Spleen (tissue), 11 donors: ENCODE data around the gene PSMG3. TPM values are rescaled to one million over a fixed set of nuclear protein-coding genes. Genes with fewer than 3 reads are reported as not detected.

ENCODE experiments used
- DNase-seq: peaks from one replicate; pipeline ENCODE4 v3.0.0-alpha.2; 2020
- H3K27ac ChIP-seq, 8 donors: fragments of 200-600 bp; sonication (generic) in 7 of 8; 1 replicate in 4 of 8; 2 replicates in 4 of 8; pipeline versions ENCODE4 v1.5.0 to v1.8.0; 2016 to 2021; ENCODE audit warnings: inconsistent platforms in 4 of 8, mild to moderate bottlenecking in 4 of 8, moderate library complexity in 1 of 8
- H3K27me3 ChIP-seq, 7 donors: fragments of 200-600 bp; sonication (generic) in 6 of 7; replicated peaks in 1 of 7; 1 replicate in 4 of 7; 2 replicates in 3 of 7; pipeline versions ENCODE4 v1.5.0 to v1.8.0; 2016 to 2021; ENCODE audit warnings: inconsistent platforms in 3 of 7, mild to moderate bottlenecking in 1 of 7
- H3K36me3 ChIP-seq, 6 donors: fragments of 200-600 bp; sonication (generic) in 5 of 6; 1 replicate in 4 of 6; 2 replicates in 2 of 6; pipeline versions ENCODE4 v1.5.0 to v1.8.0; 2016 to 2021; ENCODE audit warnings: inconsistent platforms in 2 of 6
- H3K4me1 ChIP-seq, 6 donors: fragments of 200-600 bp; sonication (generic) in 5 of 6; 1 replicate in 3 of 6; 2 replicates in 3 of 6; pipeline versions ENCODE4 v1.5.0 to v1.8.0; 2016 to 2021; ENCODE audit warnings: inconsistent platforms in 3 of 6
- H3K4me3 ChIP-seq, 8 donors: fragments of 200-600 bp; sonication (generic) in 7 of 8; 1 replicate in 4 of 8; 2 replicates in 4 of 8; pipeline versions ENCODE4 v1.5.0 to v1.8.0; 2016 to 2021; ENCODE audit warnings: inconsistent platforms in 4 of 8, mild to moderate bottlenecking in 4 of 8, moderate library complexity in 2 of 8
- H3K9me3 ChIP-seq, 8 donors: fragments of 200-600 bp; sonication (generic) in 7 of 8; 1 replicate in 4 of 8; 2 replicates in 4 of 8; pipeline versions ENCODE4 v1.5.0 to v1.8.0; 2016 to 2021; ENCODE audit warnings: inconsistent platforms in 4 of 8
- CTCF ChIP-seq, 11 experiments: fragments of 200-600 bp in 7 of 11; fragments of 450-650 bp in 4 of 11; sonication (generic) in 4 of 11; IDR thresholded peaks in 8 of 11; conservative IDR thresholded peaks in 3 of 11; 1 replicate in 7 of 11; 2 replicates in 4 of 11; pipeline versions ENCODE4 v1.4.0 to v1.8.0; 2016 to 2021; ENCODE audit warnings: antibody characterized with exemption in 11 of 11, inconsistent platforms in 4 of 11, mild to moderate bottlenecking in 1 of 11
- POLR2A ChIP-seq, 3 donors: fragments of 450-650 bp; IDR thresholded peaks; one replicate each; pipeline ENCODE4 v1.5.1; 2017; ENCODE audit warnings: antibody characterized with exemption in 3 of 3, mild to moderate bottlenecking in 1 of 3
- POLR2AphosphoS5 ChIP-seq, 3 donors: sonication (generic); formaldehyde crosslinking; IDR thresholded peaks; one replicate each; pipeline ENCODE4 v1.5.1; 2017; ENCODE audit warnings: antibody characterized with exemption in 3 of 3
- WGBS, 5 donors: extraction: QIAGEN DNeasy Blood & Tissue Kit in 3 of 5; methylation state at CpG; one replicate each; pipeline versions ENCODE4 v1.1.5 to v1.1.7; 2013 to 2018; 5-methylcytosine and 5-hydroxymethylcytosine counted together
- intact Hi-C: fragments of 100-400 bp; cut with DNase I; formaldehyde crosslinking; loops from one replicate; pipeline ENCODE4 v1.15.0; 2023; ENCODE audit warnings: low total_unique reads
- polyA plus RNA-seq, 3 donors: library from polyadenylated mRNA; stranded (reverse); fragments of 200-250 nt; gene quantifications; one replicate each; pipeline ENCODE4 v1.2.1, GENCODE V29; 2013
- total RNA-seq, 7 donors: library from RNA; depleted of rRNA in 3 of 7; stranded (reverse); fragments of >200 nt in 3 of 7; fragmentation: NEBNext Ultra II Directional in 4 of 7; extraction: Animal tissue kit (Norgen Biotek cat#: 25700) in 4 of 7; gene quantifications; one replicate each; pipeline versions ENCODE4 v1.1.0 to v1.2.1, GENCODE V29; 2016 to 2021
- donor health status: healthy with polysubstance abuse.
- donor health status: DM: no; HTN: no; CAD: no; lungs with moderate emphysema.
- donor health status: DM: no; HTN: no; CAD: no.
- donor health status: Bipolar disorder and iron deficiency.
- donor health status: healthy.
- donor health status: DM: no; HTN: no; CAD: no.
- donor health status: DM: yes; HTN: yes; CAD: no.

The PSMG3 gene
- total and polyA plus RNA-seq, 10 donors, result 18.2 to 89.9 (median 30.9) TPM

DNA sequence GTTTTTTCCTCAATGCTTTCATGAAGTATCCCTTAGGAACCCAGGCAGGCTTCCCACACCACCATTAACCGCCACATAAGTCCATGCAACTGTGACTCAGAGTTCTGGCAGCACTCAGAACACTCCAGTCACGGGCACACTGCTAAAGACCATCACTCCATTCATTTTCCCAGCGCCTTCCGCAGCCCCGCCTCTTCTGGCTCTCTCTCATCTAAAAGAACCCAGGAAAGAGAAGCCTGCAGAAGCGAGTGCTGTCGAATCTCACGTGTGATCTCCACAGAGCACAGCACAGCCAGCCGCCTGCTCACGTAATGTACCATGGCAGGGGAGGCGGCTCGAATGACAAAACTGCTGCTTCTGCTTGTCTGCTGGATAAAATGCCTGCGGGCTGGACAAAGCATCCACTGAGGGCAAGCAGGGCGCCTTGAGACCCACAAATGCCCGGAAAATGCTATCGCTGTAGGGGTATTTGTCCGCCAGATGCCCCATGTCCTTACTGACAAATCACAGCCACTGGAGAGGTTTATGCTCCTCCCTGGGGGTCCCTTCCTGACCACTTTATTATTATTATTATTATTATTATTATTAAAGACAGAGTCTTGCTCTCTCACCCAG is 1.8 kb downstream of the PSMG3 start:
- no peak overlapping the region for H3K27ac ChIP-seq
- H3K4me3 ChIP-seq, result no peak overlapping the region
- WGBS, 5 donors, result 91 to 96% (median 94%) methylated on average over 17 of the region's 17 CpGs
- H3K9me3 ChIP-seq, result no peaks in the 10 kb centered on the region
- TF ChIP-seq POLR2AphosphoS5 (IDR thresholded peaks at IDR 0.05) (no peak), POLR2A (IDR thresholded peaks at IDR 0.05) (no peak), CTCF (IDR thresholded peaks at IDR 0.05 in 8 of 11, conservative IDR thresholded peaks at IDR 0.05 in 3 of 11) (no peak)
- intact Hi-C loops, result no loop called here
- peaks cover 0 to 39% (median 24%) of the 10 kb centered on the region in 6 donors for H3K36me3 ChIP-seq
- DNase-seq, result no peak
- peaks cover 15 to 49% (median 37%) of the 10 kb centered on the region in 6 donors for H3K4me1 ChIP-seq
- no peaks in the 10 kb centered on the region for H3K27me3 ChIP-seq

GRCh38 chr7:1567049-1567771 is 2.6 kb downstream of the PSMG3 start:
- intact Hi-C loops, result no loop called here
- H3K27ac ChIP-seq, result no peak overlapping the region
- WGBS, 5 donors, result 81 to 90% (median 84%) methylated on average over 26 of the region's 26 CpGs
- TF ChIP-seq CTCF (IDR thresholded peaks at IDR 0.05 in 8 of 11, conservative IDR thresholded peaks at IDR 0.05 in 3 of 11) (no peak), POLR2A (IDR thresholded peaks at IDR 0.05) (no peak), POLR2AphosphoS5 (IDR thresholded peaks at IDR 0.05) (no peak)
- peaks cover 0 to 39% (median 24%) of the 10 kb centered on the region in 6 donors for H3K36me3 ChIP-seq
- DNase-seq, result no peak
- no peaks in the 10 kb centered on the region for H3K9me3 ChIP-seq
- no peaks in the 10 kb centered on the region for H3K27me3 ChIP-seq
- no peak overlapping the region for H3K4me3 ChIP-seq
- H3K4me1 ChIP-seq, result peaks cover 15 to 43% (median 36%) of the 10 kb centered on the region in 6 donors

DNA sequence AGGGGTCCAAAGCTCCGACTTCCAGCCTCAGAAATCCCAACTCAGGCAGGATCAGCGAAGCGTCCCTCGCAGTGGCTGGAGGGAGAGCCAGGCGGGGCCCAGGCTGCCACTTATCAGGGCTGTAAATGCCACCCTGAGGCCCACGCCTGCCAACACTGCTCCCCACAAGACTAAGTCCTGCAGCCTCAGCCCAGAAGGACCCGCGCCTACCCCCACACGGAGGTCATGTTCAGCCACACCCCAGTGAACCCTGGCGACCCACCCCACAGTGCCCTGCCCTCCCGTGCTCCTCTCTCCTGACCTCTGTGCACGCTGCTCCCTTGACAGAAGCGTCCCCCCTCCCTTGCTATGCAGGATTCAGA is 3.2 kb downstream of the PSMG3 start:
- TF ChIP-seq POLR2A (IDR thresholded peaks at IDR 0.05) (no peak), POLR2AphosphoS5 (IDR thresholded peaks at IDR 0.05) (peak in 1 of 3 donors; percentile 23), CTCF (IDR thresholded peaks at IDR 0.05 in 8 of 11, conservative IDR thresholded peaks at IDR 0.05 in 3 of 11) (no peak)
- Histone ChIP-seq H3K36me3 (peaks cover 0 to 39% (median 24%) of the 10 kb centered on the region in 6 donors), H3K4me1 (peaks cover 13 to 38% (median 31%) of the 10 kb centered on the region in 6 donors), H3K27ac (no peak overlapping the region), H3K27me3 (no peaks in the 10 kb centered on the region), H3K9me3 (no peaks in the 10 kb centered on the region), H3K4me3 (no peak overlapping the region)
- no peak for DNase-seq
- intact Hi-C loops, result no loop called here
- 79 to 92% (median 88%) methylated on average over 13 of the region's 13 CpGs for WGBS, 5 donors

DNA sequence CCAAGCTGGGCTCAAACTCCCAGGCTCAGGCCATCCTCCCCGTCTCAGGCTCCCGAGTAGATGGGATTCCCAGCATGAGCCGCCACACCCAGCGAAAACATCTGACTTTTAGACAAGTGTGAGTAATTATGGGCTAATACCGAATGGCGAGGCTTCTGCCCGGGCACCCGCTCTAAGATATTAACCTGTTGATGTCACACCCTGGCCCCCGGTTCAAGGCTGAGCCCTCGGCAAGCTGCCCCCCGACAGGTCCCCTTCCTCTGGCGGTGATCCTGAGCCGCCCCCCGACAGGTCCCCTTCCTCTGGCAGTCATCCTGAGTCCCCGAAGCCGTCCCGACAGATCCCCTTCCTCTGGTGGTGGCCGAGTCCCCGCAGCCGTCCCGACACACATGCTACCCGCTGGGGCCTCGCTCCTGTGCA is 5.2 kb downstream of the PSMG3 start:
- WGBS, 5 donors, result 64 to 77% (median 74%) methylated on average over 23 of the region's 23 CpGs
- DNase-seq, result no peak
- TF ChIP-seq POLR2AphosphoS5 (IDR thresholded peaks at IDR 0.05) (no peak), POLR2A (IDR thresholded peaks at IDR 0.05) (no peak), CTCF (IDR thresholded peaks at IDR 0.05 in 8 of 11, conservative IDR thresholded peaks at IDR 0.05 in 3 of 11) (no peak)
- peaks cover 0 to 20% (median 0%) of the 10 kb centered on the region in 7 donors for H3K27me3 ChIP-seq
- no peak overlapping the region for H3K4me3 ChIP-seq
- no peaks in the 10 kb centered on the region for H3K9me3 ChIP-seq
- H3K27ac ChIP-seq, result no peak overlapping the region
- intact Hi-C loops, result no loop called here
- peaks cover 6 to 24% (median 19%) of the 10 kb centered on the region in 6 donors for H3K4me1 ChIP-seq
- H3K36me3 ChIP-seq, result peaks cover 0 to 39% (median 24%) of the 10 kb centered on the region in 6 donors
